DMS153 treated with DMSO at 0.1 percent for 48 hours (cell line): ENCODE results near the gene PLXNB1.
"Not testable (repeated sequence)": the region's sequence is repeated elsewhere in the genome, so short reads cannot be mapped to it uniquely, and the experiment has no call there.

Experiments
- DNase-seq: peaks from one replicate; lab custom pipeline; 2025; ENCODE audit not compliant: unreplicated experiment; lab: John Stamatoyannopoulos, UW

The PLXNB1 gene

DNA sequence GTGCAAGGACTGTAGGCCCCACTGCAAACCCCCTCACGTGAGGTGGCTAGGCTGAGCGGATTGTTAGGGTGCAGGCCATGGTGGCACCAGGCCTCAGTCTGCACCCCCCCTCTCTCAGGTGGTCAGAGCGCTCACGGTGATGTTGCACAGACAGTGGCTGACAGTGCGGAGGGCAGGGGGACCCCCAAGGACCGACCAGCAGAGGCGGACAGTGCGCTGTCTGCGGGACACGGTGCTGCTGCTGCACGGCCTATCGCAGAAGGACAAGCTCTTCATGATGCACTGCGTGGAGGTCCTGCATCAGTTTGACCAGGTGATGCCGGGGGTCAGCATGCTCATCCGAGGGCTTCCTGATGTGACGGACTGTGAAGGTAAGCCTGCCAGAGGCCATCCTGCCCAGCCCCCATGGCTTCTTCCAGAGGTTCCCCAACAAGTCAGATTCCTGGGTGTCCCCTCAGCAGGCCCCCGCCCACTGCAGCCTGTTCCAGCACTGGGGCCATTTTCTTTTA is 34.9 kb upstream of the PLXNB1 start:
- no peak for DNase-seq

DNA sequence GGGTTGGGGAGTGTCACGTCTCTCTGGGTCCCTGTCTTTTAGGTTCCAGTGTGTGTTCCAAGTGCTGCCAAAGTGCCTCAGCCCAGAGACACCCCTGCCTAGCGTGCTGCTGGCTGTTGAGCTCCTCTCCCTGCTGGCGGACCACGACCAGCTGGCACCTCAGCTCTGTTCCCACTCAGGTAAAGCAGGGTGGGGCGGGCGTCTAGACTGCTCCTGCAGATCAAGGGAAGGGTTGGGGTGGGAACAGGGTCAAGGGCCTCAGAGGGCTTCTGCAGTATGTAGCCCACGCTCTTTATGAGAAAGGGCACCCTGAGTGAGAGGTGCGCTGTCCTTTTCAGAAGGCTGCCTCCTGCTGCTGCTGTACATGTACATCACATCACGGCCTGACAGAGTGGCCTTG is 33.8 kb upstream of the PLXNB1 start:
- no peak for DNase-seq

DNA sequence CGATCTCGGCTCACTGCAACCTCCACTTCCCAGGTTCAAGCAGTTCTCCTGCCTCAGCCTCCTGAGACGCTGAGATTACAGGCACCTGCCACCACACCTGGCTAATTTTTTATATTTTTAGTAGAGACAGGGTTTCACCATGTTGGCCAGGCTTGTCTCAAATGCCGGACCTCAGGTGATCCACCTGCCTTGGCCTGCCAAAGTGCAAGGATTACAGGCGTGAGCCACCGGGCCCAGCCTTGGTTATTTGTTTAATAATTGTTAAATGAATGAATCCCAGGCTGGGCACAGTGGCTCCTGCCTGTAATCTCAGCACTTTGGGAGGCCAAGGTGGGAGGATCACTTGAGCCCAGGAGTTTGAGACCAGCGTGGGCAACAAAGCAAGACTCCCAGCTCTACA is 31.9 kb upstream of the PLXNB1 start:
- not testable (repeated sequence) for DNase-seq

DNA sequence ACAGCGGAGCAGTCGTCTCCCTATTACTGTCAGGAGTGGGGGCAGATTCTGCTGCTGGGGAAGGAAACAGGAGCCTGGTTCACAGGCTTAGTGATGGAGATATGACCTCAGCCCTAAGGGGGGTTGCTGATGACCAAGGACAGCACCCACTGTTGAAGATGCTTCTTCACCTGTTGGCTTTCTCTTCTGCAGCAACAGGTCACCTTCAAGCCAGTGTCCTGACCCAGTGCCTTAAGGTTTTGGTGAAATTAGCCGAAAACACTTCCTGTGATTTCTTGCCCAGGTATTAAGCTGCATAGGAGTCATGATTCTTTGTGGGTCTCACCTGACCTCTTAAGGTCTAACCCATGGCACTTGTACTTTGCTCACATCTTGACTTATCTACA is 30.6 kb upstream of the PLXNB1 start:
- DNase-seq: no peak

DNA sequence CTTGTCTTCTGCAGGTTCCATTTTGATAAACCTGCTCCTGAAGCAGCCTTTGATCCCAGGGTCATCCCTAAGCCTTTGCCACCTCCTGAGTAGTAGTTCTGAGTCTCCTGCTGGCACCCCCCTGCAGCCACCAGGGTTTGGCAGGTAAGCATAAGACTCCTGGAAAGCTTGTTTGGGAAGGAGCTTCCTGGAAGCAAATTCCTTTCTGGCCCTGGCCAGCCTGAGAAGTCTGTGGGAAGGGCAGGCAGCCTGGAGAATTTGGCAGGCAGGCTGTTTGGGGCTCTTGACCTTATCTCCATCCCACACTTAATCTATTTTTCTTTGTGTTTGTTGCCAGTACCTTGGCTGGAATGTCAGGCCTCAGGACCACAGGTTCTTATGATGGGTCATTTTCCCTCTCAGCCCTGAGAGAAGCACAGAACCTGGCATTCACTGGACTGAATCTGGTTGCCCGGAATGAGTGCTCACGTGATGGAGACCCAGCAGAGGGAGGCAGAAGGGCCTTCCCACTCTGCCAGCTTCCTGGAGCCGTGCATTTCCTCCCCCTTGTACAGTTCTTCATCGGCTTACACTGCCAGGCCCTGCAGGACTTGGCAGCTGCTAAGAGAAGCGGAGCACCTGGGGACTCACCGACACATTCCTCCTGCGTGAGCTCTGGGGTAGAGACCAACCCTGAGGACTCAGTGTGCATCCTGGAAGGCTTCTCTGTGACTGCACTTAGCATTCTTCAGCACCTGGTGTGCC is 30.1 kb upstream of the PLXNB1 start:
- DNase-seq: no peak

DNA sequence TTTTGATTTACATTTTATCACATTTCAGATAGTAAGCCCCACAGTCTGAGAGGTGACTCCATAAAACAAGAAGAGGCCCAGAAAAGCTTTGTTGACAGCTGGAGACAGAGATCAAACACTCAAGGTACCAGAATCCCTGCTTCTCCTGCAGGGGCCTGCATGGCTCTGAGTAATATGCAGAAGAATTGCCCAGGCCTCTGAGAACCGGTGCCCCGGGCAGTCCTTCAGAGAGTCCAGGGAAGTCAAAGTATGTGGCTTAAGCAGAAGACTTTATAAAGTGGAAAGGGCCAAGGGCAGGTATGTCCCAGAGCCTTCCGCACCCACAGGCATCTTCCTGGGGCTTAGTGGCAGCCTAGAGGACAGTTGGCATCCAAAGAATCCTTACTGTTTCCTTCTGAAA is 29.4 kb upstream of the PLXNB1 start:
- no peak for DNase-seq

DNA sequence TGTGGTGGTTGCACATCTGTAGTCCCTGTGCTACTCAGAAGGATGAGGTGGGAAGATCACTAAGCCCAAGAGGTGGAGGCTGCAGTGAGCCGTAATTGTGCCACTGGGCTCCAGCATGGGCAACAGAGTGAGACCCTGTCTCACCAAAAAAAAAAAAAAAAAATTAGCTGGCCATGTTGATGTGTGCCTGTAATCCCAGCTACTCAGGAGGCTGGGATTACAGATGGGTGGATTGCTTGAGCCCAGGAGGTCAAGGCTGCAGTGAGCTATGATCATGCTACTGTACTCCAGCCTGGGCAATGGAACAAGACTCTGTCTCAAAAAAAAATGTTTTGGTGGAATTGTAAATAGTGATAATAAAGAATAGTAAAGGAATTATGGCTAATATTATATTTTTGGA is 26.6 kb upstream of the PLXNB1 start:
- DNase-seq: no peak

DNA sequence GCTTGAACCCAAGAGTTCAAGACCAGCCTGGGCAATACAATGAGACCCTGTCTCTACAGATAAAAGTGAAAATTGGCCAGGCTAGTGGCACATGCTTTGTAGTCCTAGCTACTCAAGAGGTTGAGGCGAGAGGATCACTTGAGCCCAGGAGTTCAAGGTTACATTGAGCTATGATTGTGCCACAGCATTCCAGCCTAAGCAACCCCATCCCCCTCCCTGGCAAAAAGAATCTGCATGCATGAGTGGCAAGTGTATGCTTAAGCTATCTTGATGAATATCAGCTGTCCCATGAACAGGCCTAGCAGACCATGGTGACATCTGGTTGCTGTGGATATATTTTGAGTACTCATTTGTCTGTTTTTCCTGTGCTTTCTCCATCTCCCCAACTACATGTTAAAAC is 21.4 kb upstream of the PLXNB1 start:
- no peak for DNase-seq

DNA sequence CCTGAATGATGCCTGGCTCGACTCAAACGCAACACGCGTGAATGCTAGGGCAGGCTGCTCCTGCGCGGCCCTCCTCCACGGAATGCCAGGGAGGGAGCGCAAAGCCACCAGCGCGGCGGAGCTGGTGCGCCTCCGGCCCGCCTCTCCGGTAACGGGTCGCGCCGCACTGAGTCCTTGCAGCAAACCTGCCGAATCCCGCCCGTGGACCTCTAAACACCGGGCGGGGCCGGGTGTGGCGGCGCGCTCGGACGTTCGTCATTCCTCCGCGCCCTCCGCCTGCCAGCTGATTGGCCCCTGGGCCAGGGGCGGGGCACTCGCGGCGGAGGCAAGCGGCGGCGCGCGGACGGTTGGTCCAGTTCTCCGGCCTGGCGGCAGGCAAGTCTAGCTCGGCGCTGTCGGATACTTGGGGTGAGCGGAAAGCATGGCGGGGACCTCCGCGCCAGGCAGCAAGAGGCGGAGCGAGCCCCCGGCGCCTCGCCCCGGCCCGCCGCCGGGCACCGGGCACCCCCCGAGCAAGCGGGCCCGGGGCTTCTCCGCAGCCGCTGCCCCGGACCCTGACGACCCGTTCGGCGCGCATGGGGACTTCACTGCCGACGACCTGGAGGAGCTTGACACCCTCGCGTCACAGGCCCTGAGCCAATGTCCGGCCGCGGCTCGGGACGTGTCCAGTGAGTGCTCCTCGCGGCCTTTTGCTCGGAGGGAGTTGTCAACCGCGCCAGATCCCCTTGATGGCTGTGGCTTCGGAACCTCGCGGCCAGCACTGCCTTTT is 16.7 kb upstream of the PLXNB1 start, which contains the start of gene ATRIP:
TSS of gene ATRIP (plus strand) at position 313 of the 769 bp plus-strand sequence. CDS start at position 422, 109 bp downstream.
- peak; percentile 4 for DNase-seq

DNA sequence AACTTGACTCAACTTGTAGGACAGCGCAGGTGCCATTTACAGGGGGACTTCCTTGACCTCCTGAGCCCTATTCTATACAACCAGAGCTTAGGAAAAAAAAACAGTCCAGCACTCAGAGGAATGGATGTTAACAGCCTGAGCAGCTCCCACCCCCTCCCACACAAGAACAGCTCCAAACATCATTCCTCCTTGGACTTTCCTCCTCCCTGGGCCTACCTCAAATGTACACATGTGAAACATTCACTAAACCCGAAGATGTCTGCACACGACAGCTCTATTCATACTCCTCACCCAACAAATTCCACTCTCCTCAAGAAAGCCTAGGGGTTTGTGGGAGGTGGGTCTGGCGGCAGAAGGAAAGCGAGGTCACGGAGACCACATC is 16.1 kb upstream of the PLXNB1 start:
- no peak for DNase-seq

DNA sequence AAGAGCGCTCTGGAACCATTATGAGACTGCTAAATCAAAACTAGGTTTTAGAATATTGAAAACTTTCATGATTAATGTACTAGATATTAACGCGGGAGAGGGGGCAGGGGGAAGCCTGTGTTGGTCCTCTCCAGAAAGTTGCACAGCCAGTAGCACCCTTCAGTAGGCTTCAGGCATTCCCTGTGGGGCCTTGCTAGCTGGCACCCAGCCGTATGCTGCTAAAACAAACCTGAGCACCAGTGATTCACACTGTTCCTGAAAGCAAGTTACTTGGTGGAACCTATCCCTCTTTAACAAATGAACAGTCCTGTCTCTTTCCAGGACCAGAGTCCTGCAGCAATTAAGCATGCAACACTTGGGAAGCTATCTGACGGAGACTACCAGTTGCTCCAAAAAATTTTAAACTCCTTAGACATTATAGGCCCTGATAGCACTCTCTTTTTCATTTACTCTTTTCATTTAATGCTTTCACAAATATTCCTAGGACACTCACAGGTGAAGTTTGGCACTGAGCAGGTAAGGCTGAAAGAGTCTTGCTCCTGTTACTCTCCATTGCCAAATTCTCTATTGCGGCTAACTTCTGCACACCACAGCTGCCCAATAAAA is 15.5 kb upstream of the PLXNB1 start:
- DNase-seq: no peak

DNA sequence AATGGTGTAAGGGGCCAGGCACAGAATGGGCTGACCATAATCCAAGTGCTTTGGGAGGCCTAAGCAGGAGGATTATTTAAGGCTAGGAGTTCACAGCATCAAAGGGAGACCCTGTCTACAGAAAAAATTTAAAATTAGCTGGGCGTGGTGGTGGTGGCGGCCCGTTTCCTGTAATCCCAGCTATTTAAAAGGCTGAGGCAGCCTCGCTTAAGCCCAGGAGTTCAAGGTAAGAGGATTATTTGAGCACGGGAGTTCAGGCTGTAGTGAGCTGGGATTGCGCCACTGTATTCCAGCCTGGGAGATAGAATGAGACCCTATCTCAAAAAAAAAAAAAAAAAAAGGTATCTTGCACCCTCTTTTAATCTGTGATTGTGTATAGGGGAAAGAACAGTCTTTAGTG is 12.1 kb upstream of the PLXNB1 start:
- no peak for DNase-seq

DNA sequence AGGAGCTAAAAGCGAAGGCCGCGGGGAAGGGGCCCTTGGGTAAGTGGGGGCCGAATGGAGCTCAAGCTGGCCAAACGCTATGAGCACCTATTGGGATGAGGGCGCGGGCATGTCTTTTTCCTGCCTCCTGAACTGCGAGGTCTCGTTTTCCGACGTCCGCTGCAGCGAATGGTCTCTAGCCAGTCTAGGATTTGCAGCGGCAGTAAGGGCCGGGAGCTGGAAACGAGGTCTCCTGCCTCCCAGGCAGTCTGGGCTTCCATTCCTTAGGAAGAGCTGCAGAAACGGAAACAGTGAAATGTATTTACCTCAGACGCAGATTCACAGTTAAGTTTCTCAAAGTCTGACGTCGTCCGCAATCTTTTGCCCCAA is 10.7 kb upstream of the PLXNB1 start:
- no peak for DNase-seq

DNA sequence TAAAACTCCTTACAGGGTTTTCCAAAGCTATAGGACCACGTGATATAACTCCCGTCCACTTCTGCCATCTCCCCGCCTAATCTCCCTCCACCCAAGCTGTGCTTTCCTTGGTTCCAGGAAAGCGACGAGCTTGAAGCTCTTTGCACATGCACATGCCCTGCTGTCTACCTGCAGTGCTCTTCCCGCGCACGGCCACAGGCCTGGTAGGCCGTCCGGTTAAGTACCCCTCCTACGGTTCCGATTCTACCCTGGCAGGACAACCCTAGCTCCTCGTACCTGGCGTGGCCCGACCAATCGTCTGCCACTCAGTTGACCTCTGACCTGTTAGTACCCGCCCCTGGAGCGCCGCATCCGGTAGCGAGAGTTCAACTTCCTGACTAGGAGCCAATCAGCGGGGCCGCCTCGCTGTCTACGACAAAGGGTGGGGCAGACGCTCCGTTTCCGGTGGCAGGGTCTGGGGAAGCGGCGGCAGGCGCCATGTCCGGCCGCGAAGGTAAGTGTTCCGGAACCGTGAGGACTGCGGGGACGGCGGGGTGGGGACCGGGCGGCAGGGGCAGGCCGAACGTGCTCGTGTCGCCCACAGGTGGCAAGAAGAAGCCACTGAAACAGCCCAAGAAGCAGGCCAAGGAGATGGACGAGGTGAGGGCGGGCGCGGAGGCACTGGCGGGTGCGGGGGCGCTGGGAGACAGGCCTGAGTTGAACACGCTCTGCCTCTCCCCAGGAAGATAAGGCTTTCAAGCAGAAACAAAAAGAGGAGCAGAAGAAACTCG is 10.1 kb upstream of the PLXNB1 start, which contains the start of the genes CCDC51 and TMA7:
TSS of gene CCDC51 (minus strand) at position 300 of the 770 bp plus-strand sequence. CDS start 4,991 bp downstream, outside the sequence.
TSS of gene TMA7 (plus strand) at position 438 of the 770 bp plus-strand sequence. CDS start at position 478, 40 bp downstream.
- DNase-seq: peak; percentile 61

DNA sequence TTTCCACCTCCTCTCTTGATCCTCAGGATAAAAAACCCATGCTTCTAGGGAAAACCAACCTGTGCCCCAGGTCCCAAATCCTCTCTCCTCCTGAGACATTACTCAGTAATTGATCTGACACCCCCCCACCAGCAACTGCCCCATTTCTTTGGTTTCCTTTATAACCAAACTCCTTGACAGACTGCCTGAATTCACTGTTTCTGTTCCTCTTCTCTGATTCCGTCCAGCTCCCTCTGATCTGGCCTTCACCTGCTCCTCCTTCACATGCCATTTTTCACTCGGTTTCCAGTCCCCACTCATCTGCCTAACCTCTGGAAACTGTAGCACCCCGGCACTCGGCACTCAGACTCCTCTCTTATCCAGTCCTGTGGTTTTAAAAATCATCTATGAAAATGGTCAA is 7.9 kb upstream of the PLXNB1 start:
- DNase-seq: no peak

DNA sequence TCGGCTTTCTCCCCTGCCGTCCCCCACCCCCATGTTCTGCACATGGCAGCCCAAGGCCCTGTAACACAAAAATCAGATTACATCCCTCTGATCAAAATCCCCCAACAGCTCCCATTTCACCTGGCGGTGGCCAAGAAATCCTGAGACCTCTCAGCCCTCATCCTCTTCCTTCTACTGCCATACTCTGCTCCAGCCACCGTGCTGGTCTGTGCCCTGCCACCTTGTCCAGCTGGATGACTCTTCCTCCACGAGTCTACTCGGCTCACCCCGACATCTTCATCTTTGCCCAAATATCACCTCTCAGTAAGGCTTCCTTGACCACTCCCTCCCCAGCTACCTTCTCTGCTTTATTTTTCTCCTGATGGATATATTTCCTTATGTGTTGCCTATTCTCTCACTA is 7.0 kb upstream of the PLXNB1 start:
- no peak for DNase-seq

DNA sequence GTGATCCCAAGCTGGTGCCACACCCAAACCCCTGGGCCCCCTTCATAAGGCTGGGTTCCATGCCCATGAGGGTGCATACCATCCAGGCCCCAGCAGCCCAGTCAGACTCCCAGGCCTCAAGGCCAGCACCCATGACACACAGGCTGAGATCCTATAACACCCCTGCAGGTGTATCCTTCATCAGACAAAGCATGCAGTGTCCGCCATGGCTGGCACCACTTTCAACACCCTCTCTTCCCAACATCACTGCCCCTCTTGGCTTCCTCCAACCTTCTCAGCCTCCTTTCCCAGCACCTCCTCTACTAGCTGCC is 6.5 kb upstream of the PLXNB1 start:
- DNase-seq: no peak

DNA sequence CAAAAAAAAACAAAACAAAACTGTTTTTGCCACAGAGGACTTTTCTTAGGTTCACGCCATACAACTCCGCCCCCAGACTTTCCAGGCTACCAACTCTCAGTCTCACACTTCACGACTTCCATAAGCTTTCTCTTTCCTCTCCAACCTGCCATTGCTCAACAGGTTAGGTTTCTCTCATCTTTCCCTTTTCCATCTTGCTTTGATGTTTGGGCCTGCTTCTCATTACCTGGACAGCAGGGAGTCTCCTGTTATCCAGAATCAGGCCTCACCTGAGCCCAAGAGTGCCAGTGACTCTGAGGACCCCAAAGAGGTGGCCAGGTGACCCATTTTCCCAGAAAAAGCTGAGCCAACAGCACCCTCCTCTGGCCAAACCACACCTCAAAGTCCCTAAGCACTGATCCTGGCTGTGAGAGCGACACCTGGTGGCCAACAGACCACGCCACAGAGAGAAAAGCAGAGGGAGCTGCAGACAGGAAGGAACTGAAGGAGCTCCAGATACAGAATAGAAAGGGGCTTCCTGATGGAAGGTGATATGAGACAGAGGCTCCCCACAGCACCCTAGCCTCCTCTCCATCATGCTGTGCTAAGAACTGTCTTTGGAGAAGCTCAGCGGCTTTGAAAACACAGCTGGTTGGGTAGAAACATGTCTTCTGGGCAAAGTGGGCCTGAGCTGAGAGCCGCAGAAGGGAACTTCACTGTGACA is 6.0 kb upstream of the PLXNB1 start:
- peak; percentile 10 for DNase-seq

DNA sequence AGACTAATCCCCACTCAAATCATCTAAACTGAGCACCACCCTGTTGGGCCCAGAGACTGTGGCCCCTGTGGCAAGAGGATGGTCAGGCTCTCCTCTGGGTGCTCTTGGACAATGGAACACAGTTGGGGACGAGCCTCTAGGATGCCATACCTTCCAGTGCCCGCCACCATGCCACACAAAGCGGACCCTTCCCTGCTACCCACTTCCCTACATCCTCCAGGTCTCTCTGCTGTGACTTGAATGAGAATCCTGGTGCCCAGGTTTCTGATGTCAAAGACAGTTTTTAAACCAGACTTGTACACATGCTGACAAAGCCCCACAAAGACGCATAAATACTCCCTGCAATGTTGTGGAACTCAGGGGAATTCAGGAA is 5.3 kb upstream of the PLXNB1 start:
- no peak for DNase-seq

DNA sequence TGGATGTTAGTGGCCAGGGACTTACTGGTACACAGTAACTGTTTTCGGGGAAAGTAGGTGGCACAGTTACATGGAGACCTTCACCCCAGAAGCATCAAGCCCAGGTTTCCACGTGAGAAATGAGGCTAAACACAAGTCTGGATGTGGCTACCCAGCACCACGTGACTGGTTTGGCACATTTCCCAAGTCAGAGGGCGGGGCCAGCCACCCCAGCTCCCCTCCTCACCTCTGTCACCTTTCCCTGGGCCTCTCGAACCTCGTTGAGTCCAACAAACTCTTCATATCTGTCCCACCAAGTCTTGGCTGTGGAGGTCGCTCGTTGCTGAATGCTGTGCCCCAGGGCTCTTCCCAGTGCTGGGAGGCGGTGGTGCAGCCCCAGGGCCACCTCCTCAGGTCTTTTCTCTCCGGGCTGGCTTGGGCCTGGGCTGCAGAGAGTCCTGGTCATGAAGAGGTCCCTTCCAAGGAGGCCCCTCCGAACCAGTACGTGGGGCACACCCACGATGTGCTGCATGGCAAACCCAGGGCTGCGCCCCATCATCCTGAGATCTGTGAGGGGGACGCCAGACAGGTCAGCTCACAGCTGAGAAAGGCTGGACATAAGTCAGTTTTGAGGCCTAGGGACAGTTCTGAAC is 4.8 kb upstream of the PLXNB1 start:
- DNase-seq: no peak
